IPS-11a (cell line): ENCODE data around the gene HHIP.
"Not testable (repeated sequence)": the region's sequence is repeated elsewhere in the genome, so short reads cannot be mapped to it uniquely, and the experiment has no call there.

Source experiments
- H3K4me3 ChIP-seq: one replicate; pipeline ENCODE4 v1.5.1; 2013; ENCODE audit warnings: low read depth, low read length, control low read depth

HHIP gene

GRCh38 chr4:144748814-144749555, 103.0 kb downstream of the HHIP start:
- H3K4me3 ChIP-seq = no peak overlapping the region

DNA sequence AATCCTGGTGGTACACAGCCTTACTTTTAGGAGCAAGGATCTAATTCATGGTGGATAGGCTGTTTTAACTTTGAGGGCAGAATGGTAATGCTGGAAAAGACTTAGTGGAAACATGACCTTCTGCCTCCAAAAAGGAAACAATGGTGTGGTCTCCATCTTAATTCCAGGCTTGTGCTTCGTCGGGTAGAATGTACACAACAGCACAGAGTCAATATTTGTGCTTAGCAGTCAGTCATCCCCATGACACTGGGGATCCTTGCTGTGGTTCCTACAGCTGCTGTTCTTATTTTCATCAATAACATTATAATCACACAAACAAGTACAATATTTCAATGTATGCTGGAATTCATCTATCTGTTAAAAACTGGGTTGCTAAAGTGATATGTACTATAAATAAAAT, 104.4 kb downstream of the HHIP start:
- no peak overlapping the region for H3K4me3 ChIP-seq

DNA sequence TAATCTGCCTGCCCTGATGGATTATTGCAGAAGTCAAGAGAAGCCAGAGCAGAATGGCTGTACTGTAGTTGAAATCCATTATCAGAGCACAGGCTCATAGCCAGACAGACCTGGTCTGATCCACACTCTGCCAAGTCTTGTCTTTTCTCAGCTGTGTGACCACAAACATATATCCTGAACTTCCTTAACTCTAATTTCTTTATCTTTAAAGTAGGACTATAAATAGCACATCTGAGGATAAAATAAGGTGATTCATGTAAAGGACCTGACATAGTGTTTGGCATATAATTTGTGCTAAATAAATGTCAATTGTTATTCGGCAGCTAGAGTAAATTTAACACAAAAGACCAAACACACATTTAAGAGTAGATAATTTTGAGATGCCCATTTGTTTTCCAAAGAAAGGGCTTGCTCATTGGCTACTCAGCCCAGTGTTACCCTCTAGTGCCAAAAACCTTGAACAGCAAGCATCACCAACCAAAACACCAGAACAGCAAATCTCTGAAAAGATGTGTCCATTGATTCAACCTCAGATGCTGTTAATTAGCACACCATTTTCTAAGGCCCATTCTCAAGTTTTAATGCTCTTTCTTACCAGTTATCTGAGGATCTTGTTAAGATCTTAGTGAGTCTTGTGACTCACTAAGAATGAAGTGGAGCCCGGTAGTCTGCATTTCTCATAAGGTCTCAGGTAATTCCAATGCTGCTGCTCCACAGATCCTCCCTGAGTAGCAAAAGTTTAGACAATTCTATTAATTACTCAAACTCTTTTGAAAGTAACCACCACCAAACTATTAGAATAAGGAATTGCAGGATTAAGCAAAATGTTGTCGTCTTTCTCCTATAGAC, 108.8 kb downstream of the HHIP start:
- H3K4me3 ChIP-seq = no peak overlapping the region

GRCh38 chr4:144757969-144758368, 112.0 kb downstream of the HHIP start:
- no peak overlapping the region for H3K4me3 ChIP-seq

GRCh38 chr4:144768809-144769208, 122.9 kb downstream of the HHIP start:
- not testable (repeated sequence) for H3K4me3 ChIP-seq

GRCh38 chr4:144778364-144778763, 132.4 kb downstream of the HHIP start:
- H3K4me3 ChIP-seq = no peak overlapping the region

DNA sequence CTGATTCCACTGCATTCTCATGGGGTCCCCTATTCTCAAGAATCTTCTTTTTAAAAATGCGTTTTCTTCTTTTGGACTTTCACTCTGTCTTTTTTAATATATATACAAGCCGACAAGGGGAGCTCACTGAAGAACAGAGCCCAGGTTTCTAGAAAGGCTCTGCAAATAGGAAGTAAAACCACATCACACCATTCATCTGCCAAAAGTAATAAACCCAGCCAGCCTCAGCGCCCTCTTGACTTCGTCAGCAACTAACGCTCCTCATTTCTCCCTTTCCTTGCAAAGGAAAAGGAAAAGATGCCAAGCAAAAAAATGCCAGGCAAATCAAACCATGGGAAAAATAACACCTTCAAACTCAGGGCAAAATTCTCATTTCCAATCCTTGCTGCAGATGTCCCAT, 136.4 kb downstream of the HHIP start:
- no peak overlapping the region for H3K4me3 ChIP-seq

GRCh38 chr4:144785961-144786360, 140.0 kb downstream of the HHIP start:
- no peak overlapping the region for H3K4me3 ChIP-seq

DNA sequence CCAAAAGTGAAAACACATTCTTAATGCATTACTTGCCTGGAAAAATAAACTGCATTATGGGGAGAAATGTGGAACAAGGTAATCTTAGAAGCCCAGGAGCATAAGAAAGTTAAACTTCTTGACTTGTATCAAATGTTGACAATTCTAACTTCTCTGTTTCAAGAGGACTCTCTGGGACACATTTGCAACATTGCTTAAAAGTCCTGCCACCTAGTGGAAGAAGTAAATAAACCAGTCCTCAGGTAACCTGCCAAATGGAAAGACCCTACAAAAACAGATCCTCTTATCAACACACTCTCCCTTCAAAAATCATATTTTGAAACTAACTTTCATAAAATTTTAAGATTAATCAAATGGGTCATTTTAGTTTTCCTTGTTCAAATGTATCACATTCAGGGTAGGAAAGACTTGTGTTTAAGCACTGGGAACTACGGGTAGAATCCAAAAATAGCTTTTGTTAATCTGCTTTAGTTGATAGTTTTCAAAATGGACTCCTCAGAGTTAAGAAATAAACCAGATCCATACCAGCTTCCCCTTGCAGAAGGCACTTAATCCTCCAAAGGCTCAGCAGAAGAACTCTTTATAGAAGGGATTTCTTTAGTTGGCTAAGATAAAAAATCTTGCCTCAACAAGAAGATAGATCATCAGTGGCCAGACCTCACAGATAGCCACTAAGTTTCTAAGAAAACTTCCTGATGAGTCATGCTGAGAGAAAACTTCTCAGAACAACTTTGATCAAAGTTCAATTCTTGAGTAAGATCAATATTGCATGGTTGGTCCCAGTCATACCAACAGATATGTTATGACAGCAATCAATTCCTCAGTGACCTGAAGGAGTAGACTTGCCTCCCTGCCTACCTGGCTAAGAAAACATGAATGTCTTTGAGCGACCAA, 141.7 kb downstream of the HHIP start:
- no peak overlapping the region for H3K4me3 ChIP-seq

- no peak overlapping the region for H3K4me3 ChIP-seq
These were observed 142.5 kb downstream of the HHIP start for GRCh38 chr4:144788469-144788868.

- not testable (repeated sequence) for H3K4me3 ChIP-seq
These were observed 146.0 kb downstream of the HHIP start for GRCh38 chr4:144791933-144792332.
